Effector CD4-positive, alpha-beta T cell (primary cell): ENCODE measurements around the gene PTPRM.

ENCODE experiments used
- DNase-seq: peaks from one replicate; pipeline ENCODE4 v3.0.0-alpha.2; 2020

Gene PTPRM

GRCh38 chr18:7812431-7813063 lies 245.4 kb downstream of the PTPRM start:
- DNase-seq: no peak

DNA sequence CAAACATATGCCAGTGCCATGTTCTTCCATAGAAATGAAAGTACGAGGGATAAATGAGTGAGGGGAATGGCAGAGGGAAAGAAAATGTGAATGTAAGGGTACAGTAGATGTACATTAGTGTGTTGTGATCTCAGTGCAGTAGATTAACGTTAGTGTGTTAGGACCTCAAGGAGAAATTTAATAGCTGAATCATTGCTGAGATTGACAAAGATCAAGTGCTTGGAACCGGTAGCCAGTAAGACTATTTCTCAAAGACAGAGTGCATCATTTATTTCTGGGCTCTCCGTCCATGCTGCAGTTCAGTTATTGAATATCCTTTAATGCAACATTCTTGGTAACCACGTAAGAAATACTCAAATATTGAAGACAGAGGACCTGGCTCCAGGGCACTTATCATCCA lies 246.0 kb downstream of the PTPRM start:
- DNase-seq: no peak

DNA sequence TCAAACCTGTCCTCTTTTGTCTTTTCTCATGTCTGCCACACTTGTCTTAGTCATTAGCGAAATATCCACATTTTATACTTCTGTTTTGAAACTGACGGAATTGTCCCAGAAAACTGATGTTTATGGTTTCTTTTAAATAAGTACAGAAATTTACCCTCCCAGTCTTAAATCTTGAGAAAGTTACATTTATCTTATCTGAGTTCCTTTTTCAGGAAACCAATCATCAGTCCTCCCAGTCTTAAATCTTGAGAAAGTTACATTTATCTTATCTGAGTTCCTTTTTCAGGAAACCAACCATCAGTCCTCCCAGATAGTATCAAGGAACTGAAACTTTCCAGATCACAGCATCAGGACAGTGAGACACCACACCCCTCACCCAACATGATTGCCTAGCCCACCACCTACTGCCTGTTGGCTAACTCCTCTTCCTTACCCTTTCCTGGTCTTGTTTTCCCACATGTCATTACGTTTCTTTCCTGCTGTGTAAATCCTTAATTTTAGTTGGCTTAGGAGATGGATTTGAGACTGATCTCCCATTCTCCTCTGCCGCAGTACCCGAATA lies 247.7 kb downstream of the PTPRM start:
- DNase-seq: no peak

DNA sequence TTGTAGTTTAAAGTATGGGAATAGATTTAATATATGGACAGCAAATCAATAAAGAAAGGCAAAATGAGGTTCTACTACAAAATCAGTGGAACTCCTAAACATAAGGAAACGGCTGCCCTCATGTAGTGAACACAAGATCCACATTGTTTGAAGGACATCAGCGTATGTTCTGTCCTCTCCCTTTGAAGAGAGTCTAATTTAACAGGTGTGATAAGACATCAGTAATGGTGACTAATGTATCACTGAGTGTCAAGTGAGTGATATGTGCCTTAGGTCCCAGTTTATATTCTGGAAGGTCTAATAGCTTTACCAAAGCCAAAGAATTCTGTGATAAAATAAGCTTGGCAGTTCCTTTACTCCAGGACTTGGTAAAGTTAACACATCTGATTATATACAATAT lies 248.7 kb downstream of the PTPRM start:
- no peak for DNase-seq

DNA sequence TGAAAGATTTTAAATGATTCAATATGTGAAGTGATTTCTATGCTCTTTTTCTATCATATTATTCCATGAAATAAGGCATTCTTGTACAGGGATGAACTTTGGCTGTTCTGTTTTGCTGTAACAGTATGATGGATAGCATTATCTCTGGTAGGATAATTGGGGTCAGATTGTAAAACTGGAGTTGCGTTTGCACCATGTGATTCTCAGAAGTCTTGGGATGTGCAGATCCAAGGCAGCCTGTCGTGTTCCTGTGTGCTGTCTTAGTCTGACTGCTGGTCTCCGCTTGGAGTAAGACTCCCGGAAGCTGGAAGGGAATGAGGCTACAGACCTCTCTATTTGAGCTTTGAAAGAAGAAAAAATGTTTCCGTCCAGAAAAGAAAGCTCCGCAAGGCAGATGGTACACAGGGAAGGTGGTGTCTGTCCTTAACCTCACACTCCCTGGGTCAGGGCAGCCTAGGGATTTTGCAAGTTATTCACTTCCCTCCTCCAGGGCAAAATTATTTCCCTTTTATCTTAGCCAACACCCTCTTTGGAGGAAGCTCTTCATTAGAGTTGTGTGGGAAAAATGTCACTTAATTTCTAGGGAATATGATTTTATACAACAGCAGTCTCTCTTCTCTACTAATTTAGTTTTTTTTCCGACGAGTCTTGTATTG lies 250.6 kb downstream of the PTPRM start:
- DNase-seq: no peak

DNA sequence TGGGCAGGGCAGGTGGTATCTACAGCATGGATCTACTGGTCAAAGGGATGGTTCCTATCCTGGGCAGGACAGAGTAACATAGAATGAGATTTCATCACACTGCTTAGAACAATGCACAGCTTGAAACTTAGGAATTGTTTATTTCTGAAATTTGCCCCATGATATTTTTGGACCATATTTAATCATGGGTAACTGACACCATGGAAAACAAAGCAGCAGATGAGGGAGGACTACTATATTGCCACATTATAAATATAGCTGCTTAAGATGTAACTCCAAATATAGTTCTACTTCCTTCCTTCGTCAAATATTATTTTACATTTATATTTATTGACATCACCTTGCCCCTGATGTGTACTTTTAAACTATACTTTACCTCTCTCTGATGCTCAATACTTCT lies 254.7 kb downstream of the PTPRM start:
- no peak for DNase-seq

DNA sequence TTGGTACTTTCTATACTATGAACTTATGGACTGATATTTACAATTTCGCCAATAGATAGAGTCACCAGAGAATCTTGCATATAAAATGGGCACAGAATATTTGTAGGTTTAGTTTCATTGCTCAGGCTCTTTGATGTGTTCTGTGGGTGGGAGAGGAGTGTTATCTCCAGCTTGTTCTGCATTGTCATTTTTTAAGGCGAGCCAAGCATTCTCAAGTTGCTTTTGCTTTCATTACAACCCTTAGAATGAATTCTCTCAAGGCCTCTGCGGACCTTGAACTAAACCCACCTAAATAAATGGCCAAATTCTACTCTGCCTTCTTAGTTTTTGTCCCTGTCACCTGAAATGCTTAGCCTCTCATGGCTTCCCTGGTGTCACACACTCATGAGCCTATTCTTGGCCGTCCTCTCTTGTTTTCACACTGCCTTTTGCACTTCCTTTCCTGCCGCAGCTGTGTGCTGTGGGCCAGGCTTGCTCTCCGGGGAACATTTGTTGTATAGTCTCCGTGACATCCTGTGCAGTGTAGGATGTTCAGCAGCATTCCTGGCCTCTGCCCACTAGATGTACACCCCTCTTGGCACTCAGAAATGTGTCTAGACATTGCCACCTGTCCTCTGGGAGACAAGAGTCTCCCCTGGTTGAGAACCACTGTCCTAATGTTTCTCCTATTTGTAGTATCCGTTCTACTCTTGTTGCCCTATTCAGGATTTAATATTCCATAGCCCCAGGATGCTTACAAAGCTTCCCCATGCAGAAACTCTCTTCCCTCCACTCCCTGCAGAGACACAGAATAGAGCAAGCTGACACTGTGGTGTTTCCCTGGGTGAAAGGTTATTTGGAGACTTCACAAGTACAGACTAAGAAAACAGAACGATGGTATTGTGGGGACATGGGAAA lies 255.6 kb downstream of the PTPRM start:
- DNase-seq: no peak

DNA sequence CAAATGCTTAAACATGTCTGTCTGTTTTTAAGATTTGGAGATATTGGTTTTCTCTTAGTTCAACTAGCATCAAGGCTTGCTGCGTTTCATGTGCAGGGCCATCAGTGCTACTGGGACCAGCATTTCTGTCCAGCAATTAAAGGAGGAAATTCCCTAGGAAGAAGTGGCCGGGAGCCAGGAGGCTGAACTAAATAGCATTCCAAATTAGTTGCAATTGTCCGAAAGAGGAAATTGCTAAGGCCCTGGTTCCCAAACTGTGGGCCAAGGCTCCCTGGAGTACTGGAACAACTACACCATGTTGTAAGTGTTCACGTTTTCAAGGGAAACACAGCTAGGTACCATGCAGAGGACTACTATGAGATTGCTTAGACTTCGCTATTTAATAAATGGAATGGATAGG lies 257.9 kb downstream of the PTPRM start:
- DNase-seq: no peak

DNA sequence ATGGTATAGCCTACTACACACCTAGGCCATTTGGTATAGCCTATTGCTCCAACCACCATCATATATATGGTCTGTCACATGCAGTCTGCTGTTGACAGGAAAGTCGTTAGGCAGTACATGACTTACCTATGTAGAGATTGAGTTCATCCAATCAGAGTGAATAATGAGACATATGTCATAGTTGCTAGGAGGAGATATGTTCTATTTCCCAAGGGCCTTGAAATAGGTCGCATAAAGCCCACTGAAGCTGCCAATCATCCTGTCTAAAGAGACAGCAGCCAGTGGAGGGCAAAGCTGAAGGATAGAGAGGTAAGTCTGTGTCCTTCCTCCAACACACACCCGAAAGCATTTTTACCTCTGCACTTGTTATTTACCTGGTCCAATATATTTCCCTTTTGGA lies 263.4 kb downstream of the PTPRM start:
- no peak for DNase-seq

GRCh38 chr18:7839548-7839947 lies 272.4 kb downstream of the PTPRM start:
- no peak for DNase-seq

- no peak for DNase-seq
Observed at GRCh38 chr18:7840411-7840810, 273.3 kb downstream of the PTPRM start.

GRCh38 chr18:7844017-7844416 lies 276.9 kb downstream of the PTPRM start:
- DNase-seq: no peak

- DNase-seq: no peak
Observed at GRCh38 chr18:7844418-7844817, 277.3 kb downstream of the PTPRM start.

- DNase-seq: no peak
Observed at GRCh38 chr18:7846335-7846734, 279.2 kb downstream of the PTPRM start.

- no peak for DNase-seq
Observed at GRCh38 chr18:7847357-7848053, 280.4 kb downstream of the PTPRM start.

DNA sequence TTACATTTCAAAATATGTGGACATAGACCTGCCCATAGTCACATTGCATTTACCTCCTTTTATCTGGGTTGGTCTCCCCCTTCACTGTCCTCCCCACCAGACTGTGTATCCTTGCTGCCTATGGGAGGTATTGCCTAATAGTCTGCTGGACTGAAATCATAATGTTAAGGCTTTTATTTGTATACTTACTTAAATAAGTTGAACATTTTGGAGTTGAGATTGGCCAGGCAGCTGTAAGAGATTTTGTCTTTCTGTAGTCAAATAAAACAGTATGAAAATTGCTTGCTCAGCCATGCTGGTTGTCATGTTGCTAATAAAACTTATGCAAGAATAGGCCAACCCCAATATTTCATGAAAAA lies 280.9 kb downstream of the PTPRM start:
- no peak for DNase-seq

- DNase-seq: no peak
Observed at GRCh38 chr18:7850446-7850845, 283.3 kb downstream of the PTPRM start.

GRCh38 chr18:7855028-7855427 lies 287.9 kb downstream of the PTPRM start:
- DNase-seq: no peak

- DNase-seq: no peak
Observed at GRCh38 chr18:7855671-7856070, 288.6 kb downstream of the PTPRM start.

GRCh38 chr18:7856116-7856515 lies 289.0 kb downstream of the PTPRM start:
- no peak for DNase-seq

GRCh38 chr18:7856733-7857132 lies 289.6 kb downstream of the PTPRM start:
- DNase-seq: no peak

DNA sequence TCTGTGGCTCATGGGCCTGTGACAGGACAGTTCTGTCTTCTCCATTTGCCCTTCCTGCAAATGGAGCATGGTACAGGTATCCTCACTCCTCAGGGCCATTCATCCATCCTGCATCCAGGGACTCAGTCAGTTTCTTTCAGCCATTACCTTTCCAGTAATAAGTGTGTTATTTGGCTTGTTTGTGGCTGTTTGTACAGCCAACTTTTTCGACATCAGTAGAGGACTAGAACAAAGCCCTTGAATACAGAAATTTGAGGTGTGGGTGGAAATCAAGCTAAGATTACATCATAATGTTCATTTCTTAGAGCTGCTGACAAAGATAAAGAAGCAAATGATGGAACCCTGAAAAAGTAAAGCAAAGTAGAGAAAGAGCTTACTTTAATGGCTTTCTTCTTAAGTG lies 290.4 kb downstream of the PTPRM start:
- DNase-seq: no peak

GRCh38 chr18:7859122-7859521 lies 292.0 kb downstream of the PTPRM start:
- no peak for DNase-seq
